ENCODE data around the gene TSPAN9.

The TSPAN9 gene

GRCh38 chr12:3298603-3299002, 221.4 kb downstream of the TSPAN9 start:
- Histone ChIP-seq H3K9me3 (ENCODE audit: control insufficient read depth, low read length) (no peaks in the 10 kb centered on the region), H3K4me3 (ENCODE audit: low read length) (no peak overlapping the region), H3K27me3 (ENCODE audit: control insufficient read depth, insufficient read depth, low read length) (peaks cover 21% of the 10 kb centered on the region), H3K9ac (ENCODE audit: low read length) (no peak overlapping the region), H3K36me3 (ENCODE audit: control insufficient read depth, insufficient read depth, low read length) (no peaks in the 10 kb centered on the region), H3K4me1 (ENCODE audit: control insufficient read depth, insufficient read depth, low read length) (peaks cover 11% of the 10 kb centered on the region)

- Histone ChIP-seq H3K9me3 (ENCODE audit: control insufficient read depth, low read length) (no peaks in the 10 kb centered on the region), H3K27me3 (ENCODE audit: control insufficient read depth, insufficient read depth, low read length) (peaks cover 21% of the 10 kb centered on the region), H3K36me3 (ENCODE audit: control insufficient read depth, insufficient read depth, low read length) (no peaks in the 10 kb centered on the region), H3K4me3 (ENCODE audit: low read length) (peak overlapping the region; percentile 33), H3K4me1 (ENCODE audit: control insufficient read depth, insufficient read depth, low read length) (peaks cover 20% of the 10 kb centered on the region), H3K9ac (ENCODE audit: low read length) (peak overlapping the region; percentile 72)
Observed at GRCh38 chr12:3299929-3300832, 223.0 kb downstream of the TSPAN9 start.

GRCh38 chr12:3300833-3301401, 223.7 kb downstream of the TSPAN9 start:
- Histone ChIP-seq H3K27me3 (ENCODE audit: control insufficient read depth, insufficient read depth, low read length) (peaks cover 21% of the 10 kb centered on the region), H3K9ac (ENCODE audit: low read length) (peak overlapping the region; percentile 72), H3K4me3 (ENCODE audit: low read length) (peak overlapping the region; percentile 33), H3K9me3 (ENCODE audit: control insufficient read depth, low read length) (no peaks in the 10 kb centered on the region), H3K4me1 (ENCODE audit: control insufficient read depth, insufficient read depth, low read length) (peaks cover 20% of the 10 kb centered on the region), H3K36me3 (ENCODE audit: control insufficient read depth, insufficient read depth, low read length) (no peaks in the 10 kb centered on the region)

GRCh38 chr12:3302401-3303041, 225.3 kb downstream of the TSPAN9 start:
- peaks cover 20% of the 10 kb centered on the region for H3K4me1 ChIP-seq (ENCODE audit: control insufficient read depth, insufficient read depth, low read length)
- H3K27me3 ChIP-seq (ENCODE audit: control insufficient read depth, insufficient read depth, low read length) = peaks cover 21% of the 10 kb centered on the region
- no peak overlapping the region for H3K9ac ChIP-seq (ENCODE audit: low read length)
- H3K9me3 ChIP-seq (ENCODE audit: control insufficient read depth, low read length) = no peaks in the 10 kb centered on the region
- no peaks in the 10 kb centered on the region for H3K36me3 ChIP-seq (ENCODE audit: control insufficient read depth, insufficient read depth, low read length)
- no peak overlapping the region for H3K4me3 ChIP-seq (ENCODE audit: low read length)

- Histone ChIP-seq H3K9ac (ENCODE audit: low read length) (no peak overlapping the region), H3K36me3 (ENCODE audit: control insufficient read depth, insufficient read depth, low read length) (no peaks in the 10 kb centered on the region), H3K9me3 (ENCODE audit: control insufficient read depth, low read length) (no peaks in the 10 kb centered on the region), H3K4me1 (ENCODE audit: control insufficient read depth, insufficient read depth, low read length) (peaks cover 20% of the 10 kb centered on the region), H3K4me3 (ENCODE audit: low read length) (no peak overlapping the region), H3K27me3 (ENCODE audit: control insufficient read depth, insufficient read depth, low read length) (peaks cover 24% of the 10 kb centered on the region)
Observed at GRCh38 chr12:3303410-3304136, 226.4 kb downstream of the TSPAN9 start.

GRCh38 chr12:3304436-3305165, 227.4 kb downstream of the TSPAN9 start:
- H3K4me3 ChIP-seq (ENCODE audit: low read length) = no peak overlapping the region
- H3K4me1 ChIP-seq (ENCODE audit: control insufficient read depth, insufficient read depth, low read length) = peaks cover 20% of the 10 kb centered on the region
- peaks cover 18% of the 10 kb centered on the region for H3K27me3 ChIP-seq (ENCODE audit: control insufficient read depth, insufficient read depth, low read length)
- no peaks in the 10 kb centered on the region for H3K9me3 ChIP-seq (ENCODE audit: control insufficient read depth, low read length)
- no peak overlapping the region for H3K9ac ChIP-seq (ENCODE audit: low read length)
- no peaks in the 10 kb centered on the region for H3K36me3 ChIP-seq (ENCODE audit: control insufficient read depth, insufficient read depth, low read length)

- Histone ChIP-seq H3K4me1 (ENCODE audit: control insufficient read depth, insufficient read depth, low read length) (peaks cover 19% of the 10 kb centered on the region), H3K4me3 (ENCODE audit: low read length) (no peak overlapping the region), H3K9ac (ENCODE audit: low read length) (no peak overlapping the region), H3K9me3 (ENCODE audit: control insufficient read depth, low read length) (no peaks in the 10 kb centered on the region), H3K36me3 (ENCODE audit: control insufficient read depth, insufficient read depth, low read length) (no peaks in the 10 kb centered on the region), H3K27me3 (ENCODE audit: control insufficient read depth, insufficient read depth, low read length) (peaks cover 18% of the 10 kb centered on the region)
Observed at GRCh38 chr12:3305464-3305863, 228.3 kb downstream of the TSPAN9 start.

- peaks cover 12% of the 10 kb centered on the region for H3K27me3 ChIP-seq (ENCODE audit: control insufficient read depth, insufficient read depth, low read length)
- no peak overlapping the region for H3K9ac ChIP-seq (ENCODE audit: low read length)
- no peak overlapping the region for H3K4me3 ChIP-seq (ENCODE audit: low read length)
- H3K4me1 ChIP-seq (ENCODE audit: control insufficient read depth, insufficient read depth, low read length) = peaks cover 20% of the 10 kb centered on the region
- no peaks in the 10 kb centered on the region for H3K36me3 ChIP-seq (ENCODE audit: control insufficient read depth, insufficient read depth, low read length)
- no peaks in the 10 kb centered on the region for H3K9me3 ChIP-seq (ENCODE audit: control insufficient read depth, low read length)
Observed at GRCh38 chr12:3305904-3306619, 228.9 kb downstream of the TSPAN9 start.

GRCh38 chr12:3307389-3307788, 230.2 kb downstream of the TSPAN9 start:
- peaks cover 28% of the 10 kb centered on the region for H3K4me1 ChIP-seq (ENCODE audit: control insufficient read depth, insufficient read depth, low read length)
- no peak overlapping the region for H3K9ac ChIP-seq (ENCODE audit: low read length)
- no peaks in the 10 kb centered on the region for H3K9me3 ChIP-seq (ENCODE audit: control insufficient read depth, low read length)
- H3K4me3 ChIP-seq (ENCODE audit: low read length) = no peak overlapping the region
- H3K27me3 ChIP-seq (ENCODE audit: control insufficient read depth, insufficient read depth, low read length) = peaks cover 12% of the 10 kb centered on the region
- no peaks in the 10 kb centered on the region for H3K36me3 ChIP-seq (ENCODE audit: control insufficient read depth, insufficient read depth, low read length)

- H3K4me1 ChIP-seq (ENCODE audit: control insufficient read depth, insufficient read depth, low read length) = peaks cover 28% of the 10 kb centered on the region
- H3K9me3 ChIP-seq (ENCODE audit: control insufficient read depth, low read length) = no peaks in the 10 kb centered on the region
- H3K4me3 ChIP-seq (ENCODE audit: low read length) = no peak overlapping the region
- peaks cover 10% of the 10 kb centered on the region for H3K27me3 ChIP-seq (ENCODE audit: control insufficient read depth, insufficient read depth, low read length)
- no peaks in the 10 kb centered on the region for H3K36me3 ChIP-seq (ENCODE audit: control insufficient read depth, insufficient read depth, low read length)
- H3K9ac ChIP-seq (ENCODE audit: low read length) = no peak overlapping the region
Observed at GRCh38 chr12:3308063-3308462, 230.9 kb downstream of the TSPAN9 start.

- Histone ChIP-seq H3K27me3 (ENCODE audit: control insufficient read depth, insufficient read depth, low read length) (peaks cover 15% of the 10 kb centered on the region), H3K4me1 (ENCODE audit: control insufficient read depth, insufficient read depth, low read length) (peaks cover 28% of the 10 kb centered on the region), H3K9me3 (ENCODE audit: control insufficient read depth, low read length) (no peaks in the 10 kb centered on the region), H3K4me3 (ENCODE audit: low read length) (no peak overlapping the region), H3K36me3 (ENCODE audit: control insufficient read depth, insufficient read depth, low read length) (no peaks in the 10 kb centered on the region), H3K9ac (ENCODE audit: low read length) (no peak overlapping the region)
Observed at GRCh38 chr12:3308609-3309008, 231.4 kb downstream of the TSPAN9 start.

Data from mucosa of stomach (tissue), 1 donor.